ENCODE measurements around the gene OBP2A.

Gene OBP2A

DNA sequence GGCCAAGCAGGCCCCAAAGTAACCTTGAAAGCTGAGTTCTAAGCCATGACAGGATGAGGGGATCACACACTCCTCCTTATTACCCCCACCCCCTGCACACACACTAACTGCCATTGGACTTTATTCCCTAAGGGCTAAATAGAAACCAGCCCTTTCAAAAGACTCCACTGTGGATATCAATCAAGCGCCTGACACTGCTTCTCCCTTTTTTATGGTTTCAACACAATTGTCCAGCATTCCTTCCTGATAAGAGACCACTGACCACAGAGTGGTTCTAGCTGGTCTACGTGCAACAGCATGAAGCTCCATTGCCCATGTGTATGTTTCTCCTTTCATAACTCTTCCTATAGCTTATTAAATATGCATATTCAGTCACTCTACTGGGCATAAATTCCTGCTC is 50.3 kb downstream of the OBP2A start:
- no peaks in the 10 kb centered on the region for H4K20me1 ChIP-seq (ENCODE audit: insufficient read depth, low read length)
- no peak overlapping the region for H3K9ac ChIP-seq (ENCODE audit: low read depth, low read length)
- DNase-seq (no peak), ATAC-seq (ENCODE audit: insufficient read depth, low read depth) (no peak)
- peaks cover 10% of the 10 kb centered on the region for H3K27me3 ChIP-seq (ENCODE audit: insufficient read depth, low read length, poor library complexity)
- no peaks in the 10 kb centered on the region for H3K9me3 ChIP-seq (ENCODE audit: insufficient read depth, low read length, severe bottlenecking)
- no peak overlapping the region for H3K4me3 ChIP-seq (ENCODE audit: low read depth in 1 of 2, low read length in 2 of 2)
- H3K4me1 ChIP-seq (ENCODE audit: insufficient read depth, low read length), result no peaks in the 10 kb centered on the region
- H2AFZ ChIP-seq (ENCODE audit: low read depth, low read length), result no peak overlapping the region
- H3K27ac ChIP-seq (ENCODE audit: low read length), result no peak overlapping the region
- no peak overlapping the region for H3K4me2 ChIP-seq (ENCODE audit: insufficient read depth, low read length)
- no peaks in the 10 kb centered on the region for H3K79me2 ChIP-seq (ENCODE audit: insufficient read depth, low read length)
- no peaks in the 10 kb centered on the region for H3K36me3 ChIP-seq (ENCODE audit: insufficient read depth, low read length)
- TF ChIP-seq, protein P1, sequence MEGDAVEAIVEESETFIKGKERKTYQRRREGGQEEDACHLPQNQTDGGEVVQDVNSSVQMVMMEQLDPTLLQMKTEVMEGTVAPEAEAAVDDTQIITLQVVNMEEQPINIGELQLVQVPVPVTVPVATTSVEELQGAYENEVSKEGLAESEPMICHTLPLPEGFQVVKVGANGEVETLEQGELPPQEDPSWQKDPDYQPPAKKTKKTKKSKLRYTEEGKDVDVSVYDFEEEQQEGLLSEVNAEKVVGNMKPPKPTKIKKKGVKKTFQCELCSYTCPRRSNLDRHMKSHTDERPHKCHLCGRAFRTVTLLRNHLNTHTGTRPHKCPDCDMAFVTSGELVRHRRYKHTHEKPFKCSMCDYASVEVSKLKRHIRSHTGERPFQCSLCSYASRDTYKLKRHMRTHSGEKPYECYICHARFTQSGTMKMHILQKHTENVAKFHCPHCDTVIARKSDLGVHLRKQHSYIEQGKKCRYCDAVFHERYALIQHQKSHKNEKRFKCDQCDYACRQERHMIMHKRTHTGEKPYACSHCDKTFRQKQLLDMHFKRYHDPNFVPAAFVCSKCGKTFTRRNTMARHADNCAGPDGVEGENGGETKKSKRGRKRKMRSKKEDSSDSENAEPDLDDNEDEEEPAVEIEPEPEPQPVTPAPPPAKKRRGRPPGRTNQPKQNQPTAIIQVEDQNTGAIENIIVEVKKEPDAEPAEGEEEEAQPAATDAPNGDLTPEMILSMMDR (IDR thresholded peaks at IDR 0.05; ENCODE audit: borderline replicate concordance, extremely low read depth, low read length, poor library complexity, severe bottlenecking), result no peak
- TF ChIP-seq EZH2 (IDR thresholded peaks at IDR 0.05; ENCODE audit: borderline replicate concordance, low read depth, low read length, severe bottlenecking), result no peak

Data from DND-41 (cell line).